Mammary epithelial cell (primary cell): ENCODE data around the gene KMO.

Source experiments
- EZH2 ChIP-seq: IDR thresholded peaks from 2 replicates; pipeline ENCODE4 v1.6.1; 2012; ENCODE audit warnings: low read length, inconsistent platforms, borderline replicate concordance
- TF ChIP-seq, protein P1 (sequence below), 2 donors: IDR thresholded peaks in 1 of 2; conservative IDR thresholded peaks in 1 of 2; 2 replicates each; pipeline ENCODE4 v1.5.1; 2011 to 2012; ENCODE audit warnings: inconsistent platforms in 2 of 2, low read length in 2 of 2, mild to moderate bottlenecking in 2 of 2, control low read depth in 1 of 2, low read depth in 1 of 2; ENCODE audit not compliant: insufficient read depth in 1 of 2; ENCODE audit errors: extremely low read depth in 1 of 2

DNA sequence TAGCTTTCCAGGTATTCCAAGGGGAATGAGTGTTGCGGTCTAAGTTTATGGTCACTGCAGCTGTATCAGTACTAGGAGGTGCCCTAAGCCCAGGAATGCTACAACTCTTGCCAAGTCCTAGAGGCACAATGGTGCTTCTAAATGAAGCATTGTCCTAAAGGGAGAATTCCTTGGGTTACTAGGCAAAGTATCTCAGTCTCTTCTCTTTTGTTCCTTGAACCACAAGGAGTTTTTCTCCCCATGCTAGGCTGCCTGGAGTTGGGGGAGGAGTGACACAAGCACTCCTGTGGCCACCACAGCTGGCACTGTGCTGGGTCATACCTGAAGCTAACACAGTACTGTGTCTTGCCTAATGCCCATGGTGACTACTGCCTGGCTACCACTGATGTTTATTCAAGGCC is 50.7 kb downstream of the KMO start:
- TF ChIP-seq, protein P1, sequence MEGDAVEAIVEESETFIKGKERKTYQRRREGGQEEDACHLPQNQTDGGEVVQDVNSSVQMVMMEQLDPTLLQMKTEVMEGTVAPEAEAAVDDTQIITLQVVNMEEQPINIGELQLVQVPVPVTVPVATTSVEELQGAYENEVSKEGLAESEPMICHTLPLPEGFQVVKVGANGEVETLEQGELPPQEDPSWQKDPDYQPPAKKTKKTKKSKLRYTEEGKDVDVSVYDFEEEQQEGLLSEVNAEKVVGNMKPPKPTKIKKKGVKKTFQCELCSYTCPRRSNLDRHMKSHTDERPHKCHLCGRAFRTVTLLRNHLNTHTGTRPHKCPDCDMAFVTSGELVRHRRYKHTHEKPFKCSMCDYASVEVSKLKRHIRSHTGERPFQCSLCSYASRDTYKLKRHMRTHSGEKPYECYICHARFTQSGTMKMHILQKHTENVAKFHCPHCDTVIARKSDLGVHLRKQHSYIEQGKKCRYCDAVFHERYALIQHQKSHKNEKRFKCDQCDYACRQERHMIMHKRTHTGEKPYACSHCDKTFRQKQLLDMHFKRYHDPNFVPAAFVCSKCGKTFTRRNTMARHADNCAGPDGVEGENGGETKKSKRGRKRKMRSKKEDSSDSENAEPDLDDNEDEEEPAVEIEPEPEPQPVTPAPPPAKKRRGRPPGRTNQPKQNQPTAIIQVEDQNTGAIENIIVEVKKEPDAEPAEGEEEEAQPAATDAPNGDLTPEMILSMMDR (conservative IDR thresholded peaks at IDR 0.05 in 1 of 2, IDR thresholded peaks at IDR 0.05 in 1 of 2; ENCODE audit: extremely low read depth in 1 of 2, insufficient read depth in 1 of 2, low read depth in 1 of 2, low read length in 2 of 2), result no peak
- TF ChIP-seq EZH2, result no peak
